GM12865 (cell line): Measurements from ENCODE around the gene DPEP2.

Experiments used
- DNase-seq: peaks from one replicate; pipeline ENCODE4 v3.0.0; 2010; ENCODE audit warnings: low read depth
- H3K4me3 ChIP-seq: 2 replicates; pipeline ENCODE4 v1.5.1; 2011; ENCODE audit warnings: mild to moderate bottlenecking, low read depth, low read length, control low read depth
- CTCF ChIP-seq: IDR thresholded peaks from 2 replicates; pipeline ENCODE4 v1.5.1; 2011; ENCODE audit warnings: low read length, control low read depth, low read depth, inconsistent platforms; ENCODE audit not compliant: insufficient read depth; ENCODE audit errors: missing control alignments

The DPEP2 gene

GRCh38 chr16:67949645-67950044, 49.6 kb downstream of the DPEP2 start:
- no peak for TF ChIP-seq CTCF
- no peak for DNase-seq
- H3K4me3 ChIP-seq, result no peak overlapping the region

GRCh38 chr16:67948015-67948414, 51.3 kb downstream of the DPEP2 start:
- no peak for DNase-seq
- no peak overlapping the region for H3K4me3 ChIP-seq
- TF ChIP-seq CTCF, result no peak

DNA sequence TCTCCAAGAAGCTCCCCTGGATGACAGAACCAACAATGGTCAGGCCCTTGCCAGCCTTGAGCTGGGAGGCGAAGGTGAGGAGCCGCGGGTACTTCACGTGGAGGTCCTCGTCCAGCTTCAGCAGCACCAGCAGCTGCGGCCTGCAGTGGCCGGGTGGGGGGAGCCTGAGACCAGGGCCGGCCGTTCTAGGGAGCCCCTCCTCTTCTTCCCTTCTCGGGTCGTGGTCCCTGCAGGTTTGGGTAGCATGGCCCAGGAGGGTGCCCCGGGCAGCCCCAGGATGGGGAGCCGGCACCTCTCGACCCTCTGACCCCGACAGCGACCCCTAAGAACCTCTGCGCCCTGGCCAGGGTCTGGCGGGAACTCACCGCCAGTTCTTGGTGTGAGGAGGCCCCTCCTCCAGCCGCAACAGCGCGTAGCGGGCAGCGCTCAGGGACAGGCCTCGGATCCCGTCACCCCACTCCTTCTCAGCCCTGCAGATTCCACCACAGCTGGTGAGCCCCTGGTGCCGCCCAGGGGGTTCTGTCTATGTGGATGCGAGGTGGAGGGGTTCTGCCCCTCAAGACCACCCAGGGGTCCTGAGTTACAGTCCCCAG, 52.2 kb downstream of the DPEP2 start:
- no peak for TF ChIP-seq CTCF
- H3K4me3 ChIP-seq, result no peak overlapping the region

GRCh38 chr16:67946128-67946569, 53.1 kb downstream of the DPEP2 start:
- TF ChIP-seq CTCF, result no peak
- DNase-seq, result no peak
- H3K4me3 ChIP-seq, result no peak overlapping the region

More for the DNA sequence above, 52.2 kb downstream of the DPEP2 start:
- DNase-seq, result no peak

- DNase-seq, result no peak
- no peak overlapping the region for H3K4me3 ChIP-seq
- TF ChIP-seq CTCF, result no peak
These were observed 53.8 kb downstream of the DPEP2 start for GRCh38 chr16:67945392-67945933.

DNA sequence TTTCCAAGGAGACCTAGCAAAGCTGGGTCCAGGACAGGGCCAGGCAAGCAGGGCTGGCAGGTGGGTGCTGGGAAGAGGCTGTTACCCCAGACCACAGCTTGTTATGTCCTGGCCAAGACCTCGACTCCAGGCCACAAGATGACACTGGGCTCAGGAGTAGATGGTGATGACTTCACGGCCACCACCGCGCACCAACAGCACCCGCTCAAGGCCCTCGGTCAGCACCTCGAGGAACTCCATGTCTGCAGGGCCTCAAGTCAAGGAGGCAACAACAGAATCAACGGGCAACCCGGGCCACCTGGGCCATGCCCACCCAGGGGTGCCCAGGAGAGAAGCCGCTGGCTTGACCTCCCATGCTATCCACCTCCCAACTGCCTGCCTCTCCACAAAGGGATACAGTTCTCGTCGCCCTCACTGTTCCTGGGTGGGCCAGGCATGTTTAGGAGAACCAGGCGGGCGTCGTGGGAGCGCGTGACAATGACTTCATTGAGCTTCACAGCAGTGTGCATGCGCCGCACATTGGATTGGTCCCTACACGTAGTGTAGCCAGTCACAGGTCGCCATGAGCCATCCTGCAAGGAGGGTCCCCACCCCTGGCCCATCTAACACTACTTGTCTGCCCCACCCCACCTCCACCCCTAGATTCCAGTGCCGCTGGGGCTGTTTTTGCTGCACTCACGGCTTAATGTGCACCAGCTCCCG, 54.4 kb downstream of the DPEP2 start:
- TF ChIP-seq CTCF, result no peak
- no peak for DNase-seq

More for the DNA sequence above, 54.4 kb downstream of the DPEP2 start:
- H3K4me3 ChIP-seq, result no peak overlapping the region
